ENCODE data around the gene RAB11FIP3.

RAB11FIP3 gene

DNA sequence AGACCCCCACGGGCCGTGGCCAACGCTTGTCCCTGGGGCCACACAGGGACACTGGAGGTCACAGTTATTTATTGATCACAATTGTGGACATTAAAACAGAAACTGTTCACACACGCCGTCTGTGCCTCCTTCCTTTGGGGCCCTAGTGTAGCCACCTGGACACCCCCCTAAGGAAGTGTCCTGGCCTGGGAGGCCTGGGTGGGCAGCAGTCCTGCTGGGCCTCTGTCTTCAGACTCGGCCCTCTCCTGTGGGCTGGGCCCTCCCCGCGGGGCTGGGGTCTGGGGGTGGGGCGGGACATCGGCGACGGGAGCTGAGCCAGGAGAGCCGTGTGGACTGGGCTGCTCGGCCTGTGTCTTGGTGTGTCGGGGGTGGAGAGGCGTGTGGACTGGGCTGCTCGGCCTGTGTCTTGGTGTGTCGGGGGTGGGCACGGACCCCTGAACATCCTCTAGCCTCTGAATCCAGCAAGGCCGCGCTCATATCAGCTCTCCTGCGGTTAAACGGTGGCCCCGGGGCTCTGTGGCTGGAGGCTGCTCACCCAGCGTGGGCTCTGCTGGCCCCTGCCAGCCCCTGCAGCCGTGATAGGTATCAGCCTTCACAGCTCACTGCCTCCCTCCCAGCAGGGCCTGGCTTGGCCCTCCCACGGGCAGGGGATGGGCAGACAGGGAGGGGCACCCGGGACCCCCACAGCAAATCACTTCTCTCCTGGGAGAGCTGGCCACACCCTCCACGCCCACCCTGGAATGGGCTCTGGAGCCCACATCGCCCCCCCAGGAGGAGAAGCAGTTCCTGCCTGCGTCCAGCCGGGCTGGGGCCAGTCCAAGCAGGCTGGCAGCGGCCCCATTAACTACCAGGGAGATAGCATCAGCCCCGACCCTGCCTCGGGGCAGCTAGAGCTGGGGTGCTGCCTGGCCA lies 140.2 kb downstream of the RAB11FIP3 start:
- Histone ChIP-seq H3K27me3 (ENCODE audit: insufficient read depth, low read depth, severe bottlenecking) (peaks cover 3% of the 10 kb centered on the region), H3K36me3 (no peaks in the 10 kb centered on the region), H3K27ac (peak overlapping the region; percentile 72), H3K9me3 (ENCODE audit: severe bottlenecking) (no peaks in the 10 kb centered on the region), H3K4me3 (ENCODE audit: low read depth, low read length) (no peak overlapping the region)
- TF ChIP-seq, protein P1, sequence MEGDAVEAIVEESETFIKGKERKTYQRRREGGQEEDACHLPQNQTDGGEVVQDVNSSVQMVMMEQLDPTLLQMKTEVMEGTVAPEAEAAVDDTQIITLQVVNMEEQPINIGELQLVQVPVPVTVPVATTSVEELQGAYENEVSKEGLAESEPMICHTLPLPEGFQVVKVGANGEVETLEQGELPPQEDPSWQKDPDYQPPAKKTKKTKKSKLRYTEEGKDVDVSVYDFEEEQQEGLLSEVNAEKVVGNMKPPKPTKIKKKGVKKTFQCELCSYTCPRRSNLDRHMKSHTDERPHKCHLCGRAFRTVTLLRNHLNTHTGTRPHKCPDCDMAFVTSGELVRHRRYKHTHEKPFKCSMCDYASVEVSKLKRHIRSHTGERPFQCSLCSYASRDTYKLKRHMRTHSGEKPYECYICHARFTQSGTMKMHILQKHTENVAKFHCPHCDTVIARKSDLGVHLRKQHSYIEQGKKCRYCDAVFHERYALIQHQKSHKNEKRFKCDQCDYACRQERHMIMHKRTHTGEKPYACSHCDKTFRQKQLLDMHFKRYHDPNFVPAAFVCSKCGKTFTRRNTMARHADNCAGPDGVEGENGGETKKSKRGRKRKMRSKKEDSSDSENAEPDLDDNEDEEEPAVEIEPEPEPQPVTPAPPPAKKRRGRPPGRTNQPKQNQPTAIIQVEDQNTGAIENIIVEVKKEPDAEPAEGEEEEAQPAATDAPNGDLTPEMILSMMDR (IDR thresholded peaks at IDR 0.05; ENCODE audit: low read depth, low read length): no peak
- DNase-seq: no peak

DNA sequence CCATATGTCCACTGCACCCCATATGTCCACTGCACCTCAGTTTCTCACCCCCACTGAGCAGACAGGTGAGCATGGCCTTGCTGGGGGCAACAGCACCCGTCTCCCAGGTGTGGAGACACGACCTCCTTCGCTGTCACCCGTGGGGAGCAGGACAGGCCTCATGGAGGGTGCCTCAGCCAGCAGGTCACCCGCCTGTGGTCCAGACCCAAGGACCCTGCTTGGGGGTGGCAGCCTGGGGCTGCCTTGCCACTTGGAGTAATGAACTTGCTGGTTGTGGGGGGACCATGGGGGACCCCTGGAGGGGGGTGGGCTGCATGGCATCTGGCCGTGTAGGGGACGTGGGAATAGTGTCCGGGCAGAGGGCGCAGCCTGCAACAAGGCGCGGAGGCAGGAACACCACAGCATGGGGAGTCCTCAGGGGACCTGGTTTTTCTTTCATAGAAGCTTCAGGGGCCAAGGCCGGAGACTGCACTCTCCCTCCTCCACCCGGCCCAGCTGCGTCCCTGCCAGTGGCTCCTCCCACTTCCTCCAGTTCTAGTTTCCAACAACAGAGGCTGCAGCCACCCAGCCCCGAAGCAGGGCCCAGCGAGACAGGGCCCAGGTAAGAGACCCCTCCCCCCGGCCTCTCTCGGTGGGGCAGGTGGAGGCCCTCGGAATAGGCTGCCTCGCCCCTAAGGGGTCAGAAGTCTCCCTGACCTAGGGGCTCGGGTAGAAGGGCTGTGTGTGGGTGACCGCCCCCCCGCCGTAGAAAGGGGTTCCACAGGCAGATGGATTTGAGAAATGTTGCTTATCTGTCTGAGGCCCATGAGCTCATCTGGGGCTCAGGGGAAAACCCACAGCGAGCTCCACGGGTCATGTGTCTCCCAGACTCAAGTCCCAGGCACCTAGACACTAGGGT lies 141.3 kb downstream of the RAB11FIP3 start, which contains the start of gene NHLRC4:
NHLRC4 (plus strand) TSS at position 531 of the 898 bp plus-strand sequence. CDS start 1,043 bp downstream, outside the sequence.
- Histone ChIP-seq H3K36me3 (peaks cover 2% of the 10 kb centered on the region), H3K9me3 (ENCODE audit: severe bottlenecking) (no peaks in the 10 kb centered on the region), H3K27ac (peak within 1 kb of the TSS; percentile 72), H3K27me3 (ENCODE audit: insufficient read depth, low read depth, severe bottlenecking) (no peaks in the 10 kb centered on the region), H3K4me3 (ENCODE audit: low read depth, low read length) (no peak within 1 kb of the TSS)
- DNase-seq: peak; percentile 79
- TF ChIP-seq, protein P1 (IDR thresholded peaks at IDR 0.05; ENCODE audit: low read depth, low read length): no peak

DNA sequence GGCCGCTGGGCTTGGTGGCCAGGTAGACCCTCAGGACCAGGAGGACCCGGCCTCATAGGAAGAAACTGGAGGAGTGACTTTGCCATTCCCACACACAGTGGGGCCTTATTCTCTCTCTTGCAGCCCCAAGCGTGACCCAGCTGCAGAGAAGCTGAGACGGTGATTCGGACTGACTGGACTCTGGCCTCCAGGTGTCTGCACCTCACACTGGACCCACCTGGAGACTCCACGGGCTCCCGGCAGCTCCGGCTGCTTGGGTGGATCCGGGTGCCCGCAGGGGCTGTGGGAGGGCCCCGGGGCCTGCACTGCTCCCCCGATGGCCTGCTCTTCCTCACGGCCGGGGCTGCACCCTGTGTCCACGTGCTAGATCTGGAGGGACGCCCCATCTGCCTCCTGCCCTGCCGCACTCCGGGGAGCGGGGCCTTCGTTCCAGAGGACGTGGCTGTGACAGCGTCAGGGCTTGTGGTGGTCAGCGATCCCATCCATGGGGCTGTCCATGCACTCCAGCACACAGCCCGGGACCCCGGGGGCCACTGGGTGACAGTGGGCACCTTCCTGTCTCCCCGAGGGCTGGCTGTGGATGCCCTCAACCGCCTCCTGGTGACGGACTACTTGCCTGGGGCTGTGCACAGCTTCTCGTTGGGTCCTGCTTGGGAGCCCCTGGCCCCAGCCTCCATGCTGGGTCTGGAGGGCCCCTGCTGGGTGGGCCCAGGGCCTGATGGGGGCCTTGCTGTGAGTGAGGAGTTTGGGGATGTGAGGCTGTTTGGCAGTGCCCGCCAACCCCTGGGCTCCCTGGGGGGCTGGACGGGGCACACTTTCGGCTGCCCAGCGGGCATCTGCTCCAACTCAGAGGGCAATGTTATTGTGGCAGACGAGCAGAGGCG lies 142.2 kb downstream of the RAB11FIP3 start:
- peaks cover 7% of the 10 kb centered on the region for H3K36me3 ChIP-seq
- TF ChIP-seq, protein P1 (IDR thresholded peaks at IDR 0.05; ENCODE audit: low read depth, low read length): no peak
- H3K4me3 ChIP-seq (ENCODE audit: low read depth, low read length): no peak overlapping the region
- no peaks in the 10 kb centered on the region for H3K9me3 ChIP-seq (ENCODE audit: severe bottlenecking)
- no peaks in the 10 kb centered on the region for H3K27me3 ChIP-seq (ENCODE audit: insufficient read depth, low read depth, severe bottlenecking)
- no peak for DNase-seq
- H3K27ac ChIP-seq: peak overlapping the region; percentile 72

DNA sequence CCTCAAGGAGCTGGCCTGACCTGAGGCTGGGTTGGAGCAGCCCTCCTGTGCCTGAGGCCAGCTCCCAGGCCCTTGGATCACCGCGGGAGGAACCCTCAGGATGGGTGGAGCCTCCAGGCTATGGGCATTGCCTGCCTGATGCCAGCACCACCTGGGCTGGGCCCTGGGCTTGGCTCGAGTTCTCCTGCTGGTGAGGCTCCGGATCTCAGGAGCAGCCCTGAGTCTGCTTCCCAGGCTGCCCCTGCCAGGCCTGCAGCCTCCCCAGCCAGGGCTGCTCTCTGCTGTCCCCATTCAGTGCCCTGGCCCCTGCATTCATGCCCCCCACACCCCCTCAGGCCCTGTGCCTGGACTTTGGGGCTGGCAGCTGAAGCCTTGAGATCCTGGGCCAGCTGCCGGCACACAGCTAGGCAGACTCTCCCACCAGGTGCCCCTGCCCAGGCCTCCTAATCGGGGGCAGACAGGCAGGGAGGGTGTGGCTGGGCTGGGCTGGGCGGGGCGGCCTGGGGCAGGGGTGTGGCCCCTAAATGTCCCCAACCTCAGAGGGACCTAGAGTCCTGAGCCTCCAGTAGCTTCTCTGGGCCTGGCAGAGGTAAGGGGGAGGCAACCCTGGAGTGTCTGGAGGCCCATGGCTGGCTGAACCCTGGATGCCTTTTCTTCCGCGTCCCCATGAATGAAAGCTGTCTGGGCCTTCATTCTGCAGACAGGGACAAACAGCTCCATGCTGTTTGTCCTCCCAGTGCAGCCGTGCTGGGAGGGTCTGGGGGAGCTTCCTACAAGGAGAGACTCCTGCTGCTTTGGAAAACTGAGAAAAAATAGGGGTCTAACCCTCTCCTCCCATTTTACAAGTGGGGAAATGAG lies 143.2 kb downstream of the RAB11FIP3 start:
- no peak for DNase-seq
- Histone ChIP-seq H3K36me3 (peaks cover 7% of the 10 kb centered on the region), H3K4me3 (ENCODE audit: low read depth, low read length) (no peak overlapping the region), H3K27ac (peak overlapping the region; percentile 89), H3K27me3 (ENCODE audit: insufficient read depth, low read depth, severe bottlenecking) (no peaks in the 10 kb centered on the region), H3K9me3 (ENCODE audit: severe bottlenecking) (no peaks in the 10 kb centered on the region)
- TF ChIP-seq, protein P1 (IDR thresholded peaks at IDR 0.05; ENCODE audit: low read depth, low read length): no peak
